ENCODE data around the gene MAP2K5.

Gene MAP2K5

DNA sequence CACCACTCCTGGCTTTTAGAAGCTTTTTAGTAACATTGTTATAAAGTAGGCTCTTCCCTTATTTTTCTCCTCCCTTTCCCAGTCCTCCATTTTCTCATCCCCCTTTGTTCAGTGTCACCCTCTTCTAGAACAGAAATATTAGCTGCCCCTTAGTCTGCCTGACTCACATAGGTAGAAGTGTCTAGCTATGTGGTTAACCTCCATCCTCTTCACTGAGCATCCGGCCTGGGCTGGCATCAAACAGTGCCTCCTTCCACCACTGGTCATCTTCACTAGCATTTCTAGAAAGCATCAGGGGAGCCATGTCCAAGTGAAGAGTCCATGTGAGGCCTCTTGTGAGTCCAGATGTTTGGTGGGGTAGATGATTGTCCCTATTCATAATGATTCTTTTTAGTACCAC lies 212.8 kb downstream of the MAP2K5 start:
- Histone ChIP-seq H3K79me2 (ENCODE audit: insufficient read depth, low read length) (no peaks in the 10 kb centered on the region), H3K36me3 (ENCODE audit: insufficient read depth, low read length) (no peaks in the 10 kb centered on the region), H3K4me1 (ENCODE audit: insufficient read depth, low read length, severe bottlenecking) (peaks cover 36% of the 10 kb centered on the region), H4K20me1 (ENCODE audit: insufficient read depth, low read length) (no peaks in the 10 kb centered on the region), H2AFZ (ENCODE audit: low read length) (no peak overlapping the region), H3K9ac (ENCODE audit: low read length) (no peak overlapping the region), H3K9me3 (ENCODE audit: low read length) (no peaks in the 10 kb centered on the region), H3K4me3 (ENCODE audit: low read depth, low read length, poor library complexity, severe bottlenecking) (no peak overlapping the region), H3K9me2 (ENCODE audit: low read depth, low read length) (no peaks in the 10 kb centered on the region), H3F3A (ENCODE audit: insufficient read depth, low read length) (no peaks in the 10 kb centered on the region; the same call in 1 of the 2 replicates), H3K27me3 (ENCODE audit: insufficient read depth, low read length) (no peaks in the 10 kb centered on the region), H3K27ac (ENCODE audit: low read depth, low read length, poor library complexity, severe bottlenecking) (peak overlapping the region; percentile 28), H3K4me2 (ENCODE audit: low read length) (no peak overlapping the region)
- no peak for TF ChIP-seq EZH2 (IDR thresholded peaks at IDR 0.05; ENCODE audit: borderline replicate concordance, low read length)
- no peak for TF ChIP-seq CTCF (IDR thresholded peaks at IDR 0.05; ENCODE audit: low read length)

GRCh38 chr15:67755936-67756335 lies 213.4 kb downstream of the MAP2K5 start:
- H3K9me2 ChIP-seq (ENCODE audit: low read depth, low read length), result no peaks in the 10 kb centered on the region
- H3K36me3 ChIP-seq (ENCODE audit: insufficient read depth, low read length), result no peaks in the 10 kb centered on the region
- TF ChIP-seq EZH2 (IDR thresholded peaks at IDR 0.05; ENCODE audit: borderline replicate concordance, low read length) (no peak), CTCF (IDR thresholded peaks at IDR 0.05; ENCODE audit: low read length) (no peak)
- H3K9ac ChIP-seq (ENCODE audit: low read length), result no peak overlapping the region
- H3K27ac ChIP-seq (ENCODE audit: low read depth, low read length, poor library complexity, severe bottlenecking), result peak overlapping the region; percentile 28
- H3K9me3 ChIP-seq (ENCODE audit: low read length), result no peaks in the 10 kb centered on the region
- H2AFZ ChIP-seq (ENCODE audit: low read length), result no peak overlapping the region
- no peaks in the 10 kb centered on the region for H3K27me3 ChIP-seq (ENCODE audit: insufficient read depth, low read length)
- no peaks in the 10 kb centered on the region; the same call in 1 of the 2 replicates for H3F3A ChIP-seq (ENCODE audit: insufficient read depth, low read length)
- H4K20me1 ChIP-seq (ENCODE audit: insufficient read depth, low read length), result no peaks in the 10 kb centered on the region
- H3K4me1 ChIP-seq (ENCODE audit: insufficient read depth, low read length, severe bottlenecking), result peaks cover 36% of the 10 kb centered on the region
- H3K79me2 ChIP-seq (ENCODE audit: insufficient read depth, low read length), result no peaks in the 10 kb centered on the region
- no peak overlapping the region for H3K4me3 ChIP-seq (ENCODE audit: low read depth, low read length, poor library complexity, severe bottlenecking)
- H3K4me2 ChIP-seq (ENCODE audit: low read length), result no peak overlapping the region

- H3K27me3 ChIP-seq (ENCODE audit: insufficient read depth, low read length), result no peaks in the 10 kb centered on the region
- no peaks in the 10 kb centered on the region; the same call in 1 of the 2 replicates for H3F3A ChIP-seq (ENCODE audit: insufficient read depth, low read length)
- H3K9ac ChIP-seq (ENCODE audit: low read length), result peak overlapping the region; percentile 17; the same call in 1 of the 2 replicates
- H3K27ac ChIP-seq (ENCODE audit: low read depth, low read length, poor library complexity, severe bottlenecking), result peak overlapping the region; percentile 91
- H3K4me3 ChIP-seq (ENCODE audit: low read depth, low read length, poor library complexity, severe bottlenecking), result peak overlapping the region; percentile 0
- H4K20me1 ChIP-seq (ENCODE audit: insufficient read depth, low read length), result no peaks in the 10 kb centered on the region
- H3K4me1 ChIP-seq (ENCODE audit: insufficient read depth, low read length, severe bottlenecking), result peaks cover 64% of the 10 kb centered on the region
- peak overlapping the region; percentile 22 for H3K4me2 ChIP-seq (ENCODE audit: low read length)
- H3K36me3 ChIP-seq (ENCODE audit: insufficient read depth, low read length), result no peaks in the 10 kb centered on the region
- H3K79me2 ChIP-seq (ENCODE audit: insufficient read depth, low read length), result no peaks in the 10 kb centered on the region
- TF ChIP-seq EZH2 (IDR thresholded peaks at IDR 0.05; ENCODE audit: borderline replicate concordance, low read length) (no peak), CTCF (IDR thresholded peaks at IDR 0.05; ENCODE audit: low read length) (no peak)
- H3K9me2 ChIP-seq (ENCODE audit: low read depth, low read length), result no peaks in the 10 kb centered on the region
- H2AFZ ChIP-seq (ENCODE audit: low read length), result no peak overlapping the region
- no peaks in the 10 kb centered on the region for H3K9me3 ChIP-seq (ENCODE audit: low read length)
Measured at GRCh38 chr15:67758619-67759300, 216.3 kb downstream of the MAP2K5 start.

Measured in OCI-LY1 (cell line).